HL-60/S4 treated with phorbol 12-myristate 13-acetate at 8.2 ng/mL for 4 days and 3 days (cell line): ENCODE results near the gene C9orf78.

Experiments
- in situ Hi-C: fragments of 300-500 bp; cut with MboI; formaldehyde crosslinking; loops from 2 replicates; pipeline ENCODE4 v1.15.0; 2022; ENCODE audit warnings: low sequenced_read_pairs

C9orf78 gene

GRCh38 chr9:129778469-129778868 lies 56.6 kb downstream of the C9orf78 start:
- in situ Hi-C loops: loop anchor here (25.0 kb wide), 1 partner anchor 641 kb away; no protein-coding TSS in a partner anchor

- in situ Hi-C loops: loop anchor here (25.0 kb wide), 1 partner anchor 640 kb away; no protein-coding TSS in a partner anchor
Observed at GRCh38 chr9:129777769-129778130, 57.3 kb downstream of the C9orf78 start.
